ENCODE data around the gene CASQ2. TPM values are rescaled to one million over a fixed set of nuclear protein-coding genes. Genes with fewer than 3 reads are reported as not detected.

The CASQ2 gene
- total and polyA plus RNA-seq, 9 of the 15 experiments (the other 6 are each of a cell fraction or from before 2014, with no cell fraction given), result not detected

- TF ChIP-seq DIDO1 (tag; IDR thresholded peaks at IDR 0.05; ENCODE audit: low read depth), result no peak
- no peak for TF ChIP-seq TGIF2 (CRISPR knock-in tag; IDR thresholded peaks at IDR 0.05)
- TF ChIP-seq HSF4 (CRISPR knock-in tag; IDR thresholded peaks at IDR 0.05; ENCODE audit: borderline replicate concordance), result no peak
- no peak for TF ChIP-seq CC2D1A (IDR thresholded peaks at IDR 0.05)
- TF ChIP-seq, protein P1, sequence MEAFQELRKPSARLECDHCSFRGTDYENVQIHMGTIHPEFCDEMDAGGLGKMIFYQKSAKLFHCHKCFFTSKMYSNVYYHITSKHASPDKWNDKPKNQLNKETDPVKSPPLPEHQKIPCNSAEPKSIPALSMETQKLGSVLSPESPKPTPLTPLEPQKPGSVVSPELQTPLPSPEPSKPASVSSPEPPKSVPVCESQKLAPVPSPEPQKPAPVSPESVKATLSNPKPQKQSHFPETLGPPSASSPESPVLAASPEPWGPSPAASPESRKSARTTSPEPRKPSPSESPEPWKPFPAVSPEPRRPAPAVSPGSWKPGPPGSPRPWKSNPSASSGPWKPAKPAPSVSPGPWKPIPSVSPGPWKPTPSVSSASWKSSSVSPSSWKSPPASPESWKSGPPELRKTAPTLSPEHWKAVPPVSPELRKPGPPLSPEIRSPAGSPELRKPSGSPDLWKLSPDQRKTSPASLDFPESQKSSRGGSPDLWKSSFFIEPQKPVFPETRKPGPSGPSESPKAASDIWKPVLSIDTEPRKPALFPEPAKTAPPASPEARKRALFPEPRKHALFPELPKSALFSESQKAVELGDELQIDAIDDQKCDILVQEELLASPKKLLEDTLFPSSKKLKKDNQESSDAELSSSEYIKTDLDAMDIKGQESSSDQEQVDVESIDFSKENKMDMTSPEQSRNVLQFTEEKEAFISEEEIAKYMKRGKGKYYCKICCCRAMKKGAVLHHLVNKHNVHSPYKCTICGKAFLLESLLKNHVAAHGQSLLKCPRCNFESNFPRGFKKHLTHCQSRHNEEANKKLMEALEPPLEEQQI (IDR thresholded peaks at IDR 0.05), result no peak
- no peak for TF ChIP-seq ZNF143 (CRISPR knock-in tag; IDR thresholded peaks at IDR 0.05)
- TF ChIP-seq, protein P2, sequence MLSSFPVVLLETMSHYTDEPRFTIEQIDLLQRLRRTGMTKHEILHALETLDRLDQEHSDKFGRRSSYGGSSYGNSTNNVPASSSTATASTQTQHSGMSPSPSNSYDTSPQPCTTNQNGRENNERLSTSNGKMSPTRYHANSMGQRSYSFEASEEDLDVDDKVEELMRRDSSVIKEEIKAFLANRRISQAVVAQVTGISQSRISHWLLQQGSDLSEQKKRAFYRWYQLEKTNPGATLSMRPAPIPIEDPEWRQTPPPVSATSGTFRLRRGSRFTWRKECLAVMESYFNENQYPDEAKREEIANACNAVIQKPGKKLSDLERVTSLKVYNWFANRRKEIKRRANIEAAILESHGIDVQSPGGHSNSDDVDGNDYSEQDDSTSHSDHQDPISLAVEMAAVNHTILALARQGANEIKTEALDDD (IDR thresholded peaks at IDR 0.05), result no peak
- no peak for TF ChIP-seq MAZ (CRISPR knock-in tag; conservative IDR thresholded peaks at IDR 0.05 in 1 of 2, IDR thresholded peaks at IDR 0.05 in 1 of 2)
- TF ChIP-seq ZNF77 (CRISPR knock-in tag; IDR thresholded peaks at IDR 0.05), result no peak
- TF ChIP-seq E4F1 (CRISPR knock-in tag; IDR thresholded peaks at IDR 0.05; ENCODE audit: borderline replicate concordance), result no peak
- TF ChIP-seq MTF1 (CRISPR knock-in tag; IDR thresholded peaks at IDR 0.05; ENCODE audit: borderline replicate concordance), result no peak
- TF ChIP-seq RUNX1 (IDR thresholded peaks at IDR 0.05; ENCODE audit: low read depth), result no peak
- TF ChIP-seq ZZZ3 (IDR thresholded peaks at IDR 0.05), result no peak
- no peak for TF ChIP-seq RBBP5 (IDR thresholded peaks at IDR 0.05; ENCODE audit: borderline replicate concordance, insufficient read depth, low read length, poor library complexity, severe bottlenecking)
- no peak for TF ChIP-seq TRIM24 (IDR thresholded peaks at IDR 0.05)
- TF ChIP-seq ZNF609 (CRISPR knock-in tag; IDR thresholded peaks at IDR 0.05; ENCODE audit: borderline replicate concordance), result no peak
- no peak for TF ChIP-seq WHSC1 (IDR thresholded peaks at IDR 0.05; ENCODE audit: low read length)
Observed at GRCh38 chr1:115705085-115705951, 63.2 kb downstream of the CASQ2 start (continued).

All from K562 (cell line).